Mesenteric fat pad (tissue), 1 donor: ENCODE results near the gene RESF1. TPM values are rescaled to one million over a fixed set of nuclear protein-coding genes. Genes with fewer than 3 reads are reported as not detected.
"Not testable (repeated sequence)": the region's sequence is repeated elsewhere in the genome, so short reads cannot be mapped to it uniquely, and the experiment has no call there.

Experiments used
- DNase-seq: peaks from one replicate; pipeline ENCODE4 v3.0.0-alpha.2; 2020; ENCODE audit warnings: low spot score
- long read RNA-seq: library from polyadenylated mRNA; unstranded; transcript quantifications from one replicate; pipeline ENCODE4 v2.0.0, GENCODE V29; 2020
- total RNA-seq: library from RNA; stranded (reverse); fragmentation: NEBNext Ultra II Directional; extraction: Animal tissue kit (Norgen Biotek cat#: 25700); gene quantifications from one replicate; pipeline ENCODE4 v1.2.1, GENCODE V29; 2021
- donor health status: DM: yes; HTN: yes; CAD: no.

RESF1 gene
- 49.7 TPM for total RNA-seq
- long read RNA-seq, partial matches to known transcripts, result 25 of 34 reads
- long read RNA-seq, other reads (novel, unspliced or antisense), result 8 of 34 reads

GRCh38 chr12:31959161-31959700 is at the start of gene RESF1:
TSS of gene RESF1 (plus strand) at chr12:31959415. CDS start at chr12:31980956, 21,541 bp downstream.
- DNase-seq, result peak; percentile 95

GRCh38 chr12:31914927-31915326 is 44.3 kb upstream of the RESF1 start:
- DNase-seq, result no peak

- DNase-seq, result no peak
Observed at GRCh38 chr12:31915446-31915845, 43.8 kb upstream of the RESF1 start.

- DNase-seq, result no peak
Observed at GRCh38 chr12:31922341-31923062, 36.7 kb upstream of the RESF1 start.

GRCh38 chr12:31923063-31923412 is 36.2 kb upstream of the RESF1 start:
- no peak for DNase-seq

- DNase-seq, result no peak
Observed at GRCh38 chr12:31928246-31929026, 30.8 kb upstream of the RESF1 start.

- no peak for DNase-seq
Observed at GRCh38 chr12:31929027-31929526, 30.1 kb upstream of the RESF1 start.

GRCh38 chr12:31931796-31932715 is 27.2 kb upstream of the RESF1 start:
- no peak for DNase-seq

GRCh38 chr12:31944299-31944698 is 14.9 kb upstream of the RESF1 start:
- DNase-seq, result no peak

GRCh38 chr12:31947971-31948370 is 11.2 kb upstream of the RESF1 start:
- DNase-seq, result no peak

GRCh38 chr12:31948697-31949359 is 10.4 kb upstream of the RESF1 start:
- DNase-seq, result not testable (repeated sequence)

GRCh38 chr12:31950088-31950487 is 9.1 kb upstream of the RESF1 start:
- DNase-seq, result no peak

GRCh38 chr12:31950492-31950891 is 8.7 kb upstream of the RESF1 start:
- no peak for DNase-seq

GRCh38 chr12:31951008-31951407 is 8.2 kb upstream of the RESF1 start:
- DNase-seq, result no peak

GRCh38 chr12:31951939-31952338 is 7.3 kb upstream of the RESF1 start:
- no peak for DNase-seq

GRCh38 chr12:31952418-31952817 is 6.8 kb upstream of the RESF1 start:
- no peak for DNase-seq

GRCh38 chr12:31954925-31955858 is 4.0 kb upstream of the RESF1 start:
- DNase-seq, result no peak

- DNase-seq, result no peak
Observed at GRCh38 chr12:31958569-31959160, 550 bp upstream of the RESF1 start.
